Activated B cell treated with CpG ODN at 0.5 μM for 24 hours (primary cell): ENCODE results near the gene IPO8. TPM values are rescaled to one million over a fixed set of nuclear protein-coding genes. Genes with fewer than 3 reads are reported as not detected.

ENCODE experiments used
- ATAC-seq: fragments of 200-7000 bp; cut with Tn5 transposase; one replicate; pipeline ENCODE4 v1.10.0; 2021; ENCODE audit warnings: low read depth, mild to moderate bottlenecking, moderate library complexity
- CTCF ChIA-PET: fragments of 350-600 bp; sonication (Branson Sonifier 250); formaldehyde crosslinking; loops from one replicate; lab custom pipeline; 2021; ENCODE audit warnings: antibody characterized with exemption; lab: Charles Lee
- POLR2A ChIA-PET: fragments of 350-600 bp; sonication (Branson Sonifier 250); formaldehyde crosslinking; loops from one replicate; lab custom pipeline; 2021; ENCODE audit warnings: antibody characterized with exemption; lab: Charles Lee
- DNase-seq: peaks from one replicate; pipeline ENCODE4 v3.0.0; 2022
- H3K27ac Mint-ChIP-seq: one replicate; pipeline ENCODE4 v1.8.0; 2020; ENCODE audit warnings: mixed read lengths
- H3K27me3 Mint-ChIP-seq: one replicate; pipeline ENCODE4 v1.8.0; 2021; ENCODE audit warnings: mixed read lengths
- H3K36me3 Mint-ChIP-seq: one replicate; pipeline ENCODE4 v1.8.0; 2021; ENCODE audit warnings: low read depth, mixed read lengths
- H3K4me1 Mint-ChIP-seq: one replicate; pipeline ENCODE4 v1.8.0; 2021; ENCODE audit warnings: mixed read lengths
- H3K4me3 Mint-ChIP-seq: one replicate; pipeline ENCODE4 v1.8.0; 2020; ENCODE audit warnings: mild to moderate bottlenecking, mixed read lengths
- H3K9me3 Mint-ChIP-seq: one replicate; pipeline ENCODE4 v1.8.0; 2020; ENCODE audit warnings: mixed read lengths
- CTCF ChIP-seq: fragments of 200-600 bp; IDR thresholded peaks from one replicate; pipeline ENCODE4 v1.8.0; 2022; ENCODE audit warnings: antibody characterized with exemption, mild to moderate bottlenecking
- intact Hi-C: fragments of 100-400 bp; cut with micrococcal nuclease; formaldehyde crosslinking; loops from one replicate; pipeline ENCODE4 v1.15.1; 2024
- total RNA-seq: library from RNA; stranded (reverse); gene quantifications from 2 replicates; pipeline ENCODE4 v1.2.3, GENCODE V29; 2022

The IPO8 gene
- total RNA-seq, 1 donor from 2014 or later, result 52.0 TPM

- no peak overlapping the region for H3K4me3 Mint-ChIP-seq
- no peaks in the 10 kb centered on the region for H3K9me3 Mint-ChIP-seq
- ATAC-seq, result no peak
- ChIA-PET CTCF (no interaction called here), POLR2A (no interaction called here)
- no peaks in the 10 kb centered on the region for H3K4me1 Mint-ChIP-seq
- H3K27me3 Mint-ChIP-seq, result no peaks in the 10 kb centered on the region
- H3K27ac Mint-ChIP-seq, result no peak overlapping the region
- no peak for TF ChIP-seq CTCF
- no peak for DNase-seq
- H3K36me3 Mint-ChIP-seq, result peaks cover 29% of the 10 kb centered on the region
- intact Hi-C loops, result no loop called here
Measured at GRCh38 chr12:30707613-30708342, 12.1 kb upstream of the IPO8 start.

GRCh38 chr12:30706476-30706875, 10.8 kb upstream of the IPO8 start:
- ChIA-PET POLR2A (no interaction called here), CTCF (no interaction called here)
- ATAC-seq, result no peak
- Mint-ChIP-seq H3K27ac (no peak overlapping the region), H3K4me3 (no peak overlapping the region), H3K4me1 (no peaks in the 10 kb centered on the region), H3K27me3 (no peaks in the 10 kb centered on the region), H3K9me3 (no peaks in the 10 kb centered on the region), H3K36me3 (peaks cover 20% of the 10 kb centered on the region)
- intact Hi-C loops, result no loop called here
- TF ChIP-seq CTCF, result no peak
- DNase-seq, result no peak

GRCh38 chr12:30701056-30701455, 5.4 kb upstream of the IPO8 start:
- peaks cover 5% of the 10 kb centered on the region for H3K4me1 Mint-ChIP-seq
- no peak overlapping the region for H3K27ac Mint-ChIP-seq
- no peak for TF ChIP-seq CTCF
- no peaks in the 10 kb centered on the region for H3K9me3 Mint-ChIP-seq
- ChIA-PET CTCF (no interaction called here), POLR2A (no interaction called here)
- intact Hi-C loops, result no loop called here
- DNase-seq (no peak), ATAC-seq (no peak)
- H3K4me3 Mint-ChIP-seq, result no peak overlapping the region
- no peaks in the 10 kb centered on the region for H3K27me3 Mint-ChIP-seq
- H3K36me3 Mint-ChIP-seq, result peaks cover under 1% of the 10 kb centered on the region

GRCh38 chr12:30700216-30700900, 4.7 kb upstream of the IPO8 start:
- intact Hi-C loops, result no loop called here
- POLR2A ChIA-PET, result no interaction called here
- no peak for ATAC-seq

More at GRCh38 chr12:30700216-30700900, 4.7 kb upstream of the IPO8 start:
- no peak for TF ChIP-seq CTCF
- Mint-ChIP-seq H3K4me3 (no peak overlapping the region), H3K27ac (no peak overlapping the region), H3K36me3 (peaks cover 7% of the 10 kb centered on the region), H3K9me3 (no peaks in the 10 kb centered on the region), H3K27me3 (no peaks in the 10 kb centered on the region), H3K4me1 (peaks cover 9% of the 10 kb centered on the region)
- no peak for DNase-seq
- CTCF ChIA-PET, result no interaction called here
